ENCODE data around the gene BRMS1L.
"Not testable (repeated sequence)": the region's sequence is repeated elsewhere in the genome, so short reads cannot be mapped to it uniquely, and the experiment has no call there.

BRMS1L gene

GRCh38 chr14:35826218-35826951, at the start of gene BRMS1L:
BRMS1L (plus strand) TSS chr14:35826338; CDS start chr14:35826517, 179 bp downstream.
- peak; percentile 97 for DNase-seq (ENCODE audit: low spot score)

GRCh38 chr14:35776823-35777222, 49.3 kb upstream of the BRMS1L start:
- no peak for DNase-seq (ENCODE audit: low spot score)

- DNase-seq (ENCODE audit: low spot score), result not testable (repeated sequence)
Measured at GRCh38 chr14:35777550-35777949, 48.6 kb upstream of the BRMS1L start.

- DNase-seq (ENCODE audit: low spot score), result no peak
Measured at GRCh38 chr14:35779368-35779767, 46.8 kb upstream of the BRMS1L start.

- no peak for DNase-seq (ENCODE audit: low spot score)
Measured at GRCh38 chr14:35783699-35784098, 42.4 kb upstream of the BRMS1L start.

- no peak for DNase-seq (ENCODE audit: low spot score)
Measured at GRCh38 chr14:35786856-35787255, 39.3 kb upstream of the BRMS1L start.

GRCh38 chr14:35789651-35790050, 36.5 kb upstream of the BRMS1L start:
- DNase-seq (ENCODE audit: low spot score), result no peak

GRCh38 chr14:35797796-35798195, 28.3 kb upstream of the BRMS1L start:
- DNase-seq (ENCODE audit: low spot score), result no peak

- no peak for DNase-seq (ENCODE audit: low spot score)
Measured at GRCh38 chr14:35806006-35806907, 19.9 kb upstream of the BRMS1L start.

- no peak for DNase-seq (ENCODE audit: low spot score)
Measured at GRCh38 chr14:35807131-35807961, 18.8 kb upstream of the BRMS1L start.

- peak; percentile 31 for DNase-seq (ENCODE audit: low spot score)
Measured at GRCh38 chr14:35808076-35808637, 18.0 kb upstream of the BRMS1L start.

GRCh38 chr14:35808638-35809563, 17.2 kb upstream of the BRMS1L start, which contains the start of gene RALGAPA1:
RALGAPA1 (minus strand) TSS chr14:35809295; CDS start chr14:35808835, 460 bp downstream.
- peak; percentile 89 for DNase-seq (ENCODE audit: low spot score)

GRCh38 chr14:35809597-35809996, 16.5 kb upstream of the BRMS1L start:
- DNase-seq (ENCODE audit: low spot score), result no peak

GRCh38 chr14:35810963-35811362, 15.2 kb upstream of the BRMS1L start:
- DNase-seq (ENCODE audit: low spot score), result no peak

- DNase-seq (ENCODE audit: low spot score), result peak; percentile 53
Measured at GRCh38 chr14:35814371-35815005, 11.7 kb upstream of the BRMS1L start.

- DNase-seq (ENCODE audit: low spot score), result peak; percentile 61
Measured at GRCh38 chr14:35818346-35819115, 7.6 kb upstream of the BRMS1L start.

GRCh38 chr14:35819591-35820540, 6.3 kb upstream of the BRMS1L start:
- no peak for DNase-seq (ENCODE audit: low spot score)

Measured in D341Med (cell line).